Liver (tissue), 9 donors: ENCODE results near the gene PTGDR. TPM values are rescaled to one million over a fixed set of nuclear protein-coding genes. Genes with fewer than 3 reads are reported as not detected.

Experiments
- DNase-seq: peaks from one replicate; pipeline ENCODE4 v3.0.0-alpha.2; 2017; ENCODE audit warnings: low spot score
- H3K27ac ChIP-seq, 2 donors: one replicate each; pipeline ENCODE4 v1.7.0; 2013; ENCODE audit warnings: inconsistent platforms in 2 of 2, low read length in 2 of 2, control low read depth in 1 of 2, low read depth in 1 of 2, mild to moderate bottlenecking in 1 of 2
- H3K27me3 ChIP-seq, 4 donors: one replicate each; pipeline versions ENCODE4 v1.6.1 to v1.7.0; 2013; ENCODE audit warnings: low read length in 3 of 4, inconsistent platforms in 1 of 4, mild to moderate bottlenecking in 1 of 4, moderate library complexity in 1 of 4; ENCODE audit not compliant: control insufficient read depth in 4 of 4, insufficient read depth in 4 of 4
- H3K36me3 ChIP-seq, 4 donors: one replicate each; pipeline versions ENCODE4 v1.6.1 to v1.7.0; 2013; ENCODE audit warnings: low read length in 3 of 4, mild to moderate bottlenecking in 3 of 4, low read depth in 1 of 4, moderate library complexity in 1 of 4; ENCODE audit not compliant: control insufficient read depth in 4 of 4, insufficient read depth in 3 of 4
- H3K4me1 ChIP-seq, 4 donors: one replicate each; pipeline versions ENCODE4 v1.6.1 to v1.7.0; 2013; ENCODE audit warnings: low read length in 3 of 4, mild to moderate bottlenecking in 3 of 4, moderate library complexity in 1 of 4; ENCODE audit not compliant: control insufficient read depth in 4 of 4, insufficient read depth in 4 of 4
- H3K4me3 ChIP-seq, 3 donors: one replicate each; pipeline versions ENCODE4 v1.6.1 to v1.7.0; 2013; ENCODE audit warnings: low read length in 3 of 3, control low read depth in 1 of 3, low read depth in 1 of 3, mild to moderate bottlenecking in 1 of 3
- H3K9ac ChIP-seq, 2 donors: one replicate each; pipeline ENCODE4 v1.7.0; 2013; ENCODE audit warnings: low read length in 2 of 2, mild to moderate bottlenecking in 2 of 2, moderate library complexity in 2 of 2, control low read depth in 1 of 2, low read depth in 1 of 2
- H3K9me3 ChIP-seq, 4 donors: one replicate each; pipeline versions ENCODE4 v1.6.1 to v1.7.0; 2013; ENCODE audit warnings: low read length in 3 of 4; ENCODE audit not compliant: control insufficient read depth in 4 of 4
- EGR1 ChIP-seq, 2 donors: IDR thresholded peaks; 2 replicates each; pipeline ENCODE4 v1.6.1; 2016 to 2018; ENCODE audit warnings: antibody characterized with exemption in 2 of 2, low read depth in 2 of 2
- FOXA1 ChIP-seq: IDR thresholded peaks from 2 replicates; pipeline ENCODE4 v1.6.1; 2016; ENCODE audit warnings: antibody characterized with exemption
- FOXA2 ChIP-seq: IDR thresholded peaks from 2 replicates; pipeline ENCODE4 v1.6.1; 2016; ENCODE audit warnings: antibody characterized with exemption
- GABPA ChIP-seq, 2 donors: IDR thresholded peaks in 1 of 2; conservative IDR thresholded peaks in 1 of 2; 2 replicates each; pipeline ENCODE4 v1.6.1; 2016; ENCODE audit warnings: antibody characterized with exemption in 2 of 2, mild to moderate bottlenecking in 1 of 2, moderate library complexity in 1 of 2
- HNF4A ChIP-seq, 2 donors: conservative IDR thresholded peaks; 2 replicates each; pipeline ENCODE4 v1.6.1; 2016; ENCODE audit warnings: antibody characterized with exemption in 2 of 2, mild to moderate bottlenecking in 2 of 2
- HNF4G ChIP-seq: IDR thresholded peaks from 2 replicates; pipeline ENCODE4 v1.6.1; 2016; ENCODE audit warnings: antibody characterized with exemption
- JUND ChIP-seq, 2 donors: IDR thresholded peaks; 2 replicates each; pipeline ENCODE4 v1.6.1; 2016; ENCODE audit warnings: antibody characterized with exemption in 2 of 2
- NR2F2 ChIP-seq: IDR thresholded peaks from 2 replicates; pipeline ENCODE4 v1.6.1; 2016; ENCODE audit warnings: antibody characterized with exemption
- RAD21 ChIP-seq, 2 donors: IDR thresholded peaks; 2 replicates each; pipeline ENCODE4 v1.6.1; 2016; ENCODE audit warnings: antibody characterized with exemption in 2 of 2, mild to moderate bottlenecking in 2 of 2
- RXRA ChIP-seq, 2 donors: IDR thresholded peaks; 2 replicates each; pipeline ENCODE4 v1.6.1; 2017 to 2018; ENCODE audit warnings: antibody characterized with exemption in 2 of 2, mild to moderate bottlenecking in 1 of 2
- SP1 ChIP-seq: IDR thresholded peaks from 2 replicates; pipeline ENCODE4 v1.6.1; 2018; ENCODE audit warnings: antibody characterized with exemption, mild to moderate bottlenecking
- TAF1 ChIP-seq: conservative IDR thresholded peaks from 2 replicates; pipeline ENCODE4 v1.6.1; 2016; ENCODE audit warnings: antibody characterized with exemption, mild to moderate bottlenecking
- YY1 ChIP-seq: IDR thresholded peaks from 2 replicates; pipeline ENCODE4 v1.6.1; 2016; ENCODE audit warnings: antibody characterized with exemption, mild to moderate bottlenecking
- WGBS: extraction: QIAGEN DNeasy Blood & Tissue Kit; methylation state at CpG from one replicate; pipeline ENCODE4 v1.1.7; 2013; 5-methylcytosine and 5-hydroxymethylcytosine counted together
- polyA plus RNA-seq, 2 donors: library from polyadenylated mRNA; stranded (reverse) in 1 of 2; unstranded in 1 of 2; fragments of 200-250 nt in 1 of 2; fragments of >200 nt in 1 of 2; fragmentation: Nextera tagmentation in 1 of 2; extraction: Ambion mirVana in 1 of 2; gene quantifications; one replicate each; pipeline versions ENCODE4 v1.2.1 to v1.2.3, GENCODE V29; 2013 to 2015
- total RNA-seq, 2 donors: library from RNA; depleted of rRNA; stranded (reverse); fragments of >200 nt; gene quantifications; one replicate each; pipeline ENCODE4 v1.2.3, GENCODE V29; 2014
- TF ChIP-seq, protein P1 (sequence below): fragments of 150-350 bp; IDR thresholded peaks from 2 replicates; pipeline ENCODE4 v1.5.1; 2017; ENCODE audit warnings: improper control_type of control experiment, low read depth, low read length; ENCODE audit not compliant: missing input control
- TF ChIP-seq, protein P2 (sequence below): IDR thresholded peaks from 2 replicates; pipeline ENCODE4 v1.6.1; 2016; ENCODE audit warnings: antibody characterized with exemption
- TF ChIP-seq, protein P3 (sequence below): IDR thresholded peaks from 2 replicates; pipeline ENCODE4 v1.6.1; 2016; ENCODE audit warnings: antibody characterized with exemption, mild to moderate bottlenecking
- TF ChIP-seq, protein P4 (sequence below): IDR thresholded peaks from 2 replicates; pipeline ENCODE4 v1.6.1; 2016; ENCODE audit warnings: antibody characterized with exemption
- TF ChIP-seq, protein P5 (sequence below): IDR thresholded peaks from 2 replicates; pipeline ENCODE4 v1.6.1; 2016; ENCODE audit warnings: antibody characterized with exemption
- donor health status: healthy.
- donor health status: healthy.
- donor health status: healthy.
- donor health status: healthy.
- donor health status: healthy.

PTGDR gene
- total and polyA plus RNA-seq, 4 donors: 0.14 to 1.4 (median 0.44) TPM

DNA sequence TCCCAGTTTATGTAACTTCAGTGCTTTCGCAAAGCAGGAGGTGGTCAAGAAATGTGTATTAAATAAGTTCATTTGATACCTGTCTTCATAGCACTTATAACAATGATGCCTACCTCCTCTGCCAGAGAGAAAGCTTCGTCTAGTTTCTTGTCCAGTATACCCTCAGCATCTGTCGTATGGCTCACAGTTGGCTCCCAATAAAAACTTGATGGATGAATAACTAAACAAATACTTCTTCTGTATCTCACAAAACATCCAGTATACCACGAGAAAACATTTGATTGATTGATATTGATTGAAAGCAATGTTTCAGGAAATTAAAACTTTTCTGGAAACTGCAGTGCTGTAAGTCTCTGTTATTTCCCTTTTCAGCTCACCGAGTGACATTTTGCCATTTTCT lies 26.9 kb upstream of the PTGDR start:
- no peak for TF ChIP-seq YY1
- TF ChIP-seq HNF4G: no peak
- no peak for TF ChIP-seq FOXA1
- no peak for TF ChIP-seq TAF1
- TF ChIP-seq RXRA (IDR thresholded peaks at IDR 0.05): no peak
- no peak for TF ChIP-seq NR2F2
- TF ChIP-seq, protein P1, sequence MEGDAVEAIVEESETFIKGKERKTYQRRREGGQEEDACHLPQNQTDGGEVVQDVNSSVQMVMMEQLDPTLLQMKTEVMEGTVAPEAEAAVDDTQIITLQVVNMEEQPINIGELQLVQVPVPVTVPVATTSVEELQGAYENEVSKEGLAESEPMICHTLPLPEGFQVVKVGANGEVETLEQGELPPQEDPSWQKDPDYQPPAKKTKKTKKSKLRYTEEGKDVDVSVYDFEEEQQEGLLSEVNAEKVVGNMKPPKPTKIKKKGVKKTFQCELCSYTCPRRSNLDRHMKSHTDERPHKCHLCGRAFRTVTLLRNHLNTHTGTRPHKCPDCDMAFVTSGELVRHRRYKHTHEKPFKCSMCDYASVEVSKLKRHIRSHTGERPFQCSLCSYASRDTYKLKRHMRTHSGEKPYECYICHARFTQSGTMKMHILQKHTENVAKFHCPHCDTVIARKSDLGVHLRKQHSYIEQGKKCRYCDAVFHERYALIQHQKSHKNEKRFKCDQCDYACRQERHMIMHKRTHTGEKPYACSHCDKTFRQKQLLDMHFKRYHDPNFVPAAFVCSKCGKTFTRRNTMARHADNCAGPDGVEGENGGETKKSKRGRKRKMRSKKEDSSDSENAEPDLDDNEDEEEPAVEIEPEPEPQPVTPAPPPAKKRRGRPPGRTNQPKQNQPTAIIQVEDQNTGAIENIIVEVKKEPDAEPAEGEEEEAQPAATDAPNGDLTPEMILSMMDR: no peak
- no peak for TF ChIP-seq EGR1 (IDR thresholded peaks at IDR 0.05; ENCODE audit: low read depth in 2 of 2)
- TF ChIP-seq HNF4A (conservative IDR thresholded peaks at IDR 0.05): no peak
- TF ChIP-seq, protein P2, sequence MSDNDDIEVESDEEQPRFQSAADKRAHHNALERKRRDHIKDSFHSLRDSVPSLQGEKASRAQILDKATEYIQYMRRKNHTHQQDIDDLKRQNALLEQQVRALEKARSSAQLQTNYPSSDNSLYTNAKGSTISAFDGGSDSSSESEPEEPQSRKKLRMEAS: no peak
- no peak for TF ChIP-seq JUND (IDR thresholded peaks at IDR 0.05)
- TF ChIP-seq SP1: no peak
- TF ChIP-seq GABPA (IDR thresholded peaks at IDR 0.05 in 1 of 2, conservative IDR thresholded peaks at IDR 0.05 in 1 of 2): no peak
- no peak for TF ChIP-seq RAD21 (IDR thresholded peaks at IDR 0.05)
- TF ChIP-seq, protein P3, sequence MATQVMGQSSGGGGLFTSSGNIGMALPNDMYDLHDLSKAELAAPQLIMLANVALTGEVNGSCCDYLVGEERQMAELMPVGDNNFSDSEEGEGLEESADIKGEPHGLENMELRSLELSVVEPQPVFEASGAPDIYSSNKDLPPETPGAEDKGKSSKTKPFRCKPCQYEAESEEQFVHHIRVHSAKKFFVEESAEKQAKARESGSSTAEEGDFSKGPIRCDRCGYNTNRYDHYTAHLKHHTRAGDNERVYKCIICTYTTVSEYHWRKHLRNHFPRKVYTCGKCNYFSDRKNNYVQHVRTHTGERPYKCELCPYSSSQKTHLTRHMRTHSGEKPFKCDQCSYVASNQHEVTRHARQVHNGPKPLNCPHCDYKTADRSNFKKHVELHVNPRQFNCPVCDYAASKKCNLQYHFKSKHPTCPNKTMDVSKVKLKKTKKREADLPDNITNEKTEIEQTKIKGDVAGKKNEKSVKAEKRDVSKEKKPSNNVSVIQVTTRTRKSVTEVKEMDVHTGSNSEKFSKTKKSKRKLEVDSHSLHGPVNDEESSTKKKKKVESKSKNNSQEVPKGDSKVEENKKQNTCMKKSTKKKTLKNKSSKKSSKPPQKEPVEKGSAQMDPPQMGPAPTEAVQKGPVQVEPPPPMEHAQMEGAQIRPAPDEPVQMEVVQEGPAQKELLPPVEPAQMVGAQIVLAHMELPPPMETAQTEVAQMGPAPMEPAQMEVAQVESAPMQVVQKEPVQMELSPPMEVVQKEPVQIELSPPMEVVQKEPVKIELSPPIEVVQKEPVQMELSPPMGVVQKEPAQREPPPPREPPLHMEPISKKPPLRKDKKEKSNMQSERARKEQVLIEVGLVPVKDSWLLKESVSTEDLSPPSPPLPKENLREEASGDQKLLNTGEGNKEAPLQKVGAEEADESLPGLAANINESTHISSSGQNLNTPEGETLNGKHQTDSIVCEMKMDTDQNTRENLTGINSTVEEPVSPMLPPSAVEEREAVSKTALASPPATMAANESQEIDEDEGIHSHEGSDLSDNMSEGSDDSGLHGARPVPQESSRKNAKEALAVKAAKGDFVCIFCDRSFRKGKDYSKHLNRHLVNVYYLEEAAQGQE: no peak
- TF ChIP-seq, protein P4, sequence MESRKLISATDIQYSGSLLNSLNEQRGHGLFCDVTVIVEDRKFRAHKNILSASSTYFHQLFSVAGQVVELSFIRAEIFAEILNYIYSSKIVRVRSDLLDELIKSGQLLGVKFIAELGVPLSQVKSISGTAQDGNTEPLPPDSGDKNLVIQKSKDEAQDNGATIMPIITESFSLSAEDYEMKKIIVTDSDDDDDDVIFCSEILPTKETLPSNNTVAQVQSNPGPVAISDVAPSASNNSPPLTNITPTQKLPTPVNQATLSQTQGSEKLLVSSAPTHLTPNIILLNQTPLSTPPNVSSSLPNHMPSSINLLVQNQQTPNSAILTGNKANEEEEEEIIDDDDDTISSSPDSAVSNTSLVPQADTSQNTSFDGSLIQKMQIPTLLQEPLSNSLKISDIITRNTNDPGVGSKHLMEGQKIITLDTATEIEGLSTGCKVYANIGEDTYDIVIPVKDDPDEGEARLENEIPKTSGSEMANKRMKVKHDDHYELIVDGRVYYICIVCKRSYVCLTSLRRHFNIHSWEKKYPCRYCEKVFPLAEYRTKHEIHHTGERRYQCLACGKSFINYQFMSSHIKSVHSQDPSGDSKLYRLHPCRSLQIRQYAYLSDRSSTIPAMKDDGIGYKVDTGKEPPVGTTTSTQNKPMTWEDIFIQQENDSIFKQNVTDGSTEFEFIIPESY: no peak
- TF ChIP-seq FOXA2: no peak
- TF ChIP-seq, protein P5, sequence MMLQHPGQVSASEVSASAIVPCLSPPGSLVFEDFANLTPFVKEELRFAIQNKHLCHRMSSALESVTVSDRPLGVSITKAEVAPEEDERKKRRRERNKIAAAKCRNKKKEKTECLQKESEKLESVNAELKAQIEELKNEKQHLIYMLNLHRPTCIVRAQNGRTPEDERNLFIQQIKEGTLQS: no peak
- Histone ChIP-seq H3K9ac (no peak overlapping the region), H3K27ac (no peak overlapping the region), H3K4me3 (no peak overlapping the region), H3K9me3 (no peaks in the 10 kb centered on the region), H3K36me3 (no peaks in the 10 kb centered on the region), H3K27me3 (peaks cover 0 to 2% (median 0%) of the 10 kb centered on the region in 4 donors), H3K4me1 (no peaks in the 10 kb centered on the region)
- DNase-seq: no peak
- 57% methylated on average over 5 of the region's 5 CpGs for WGBS
